ENCODE measurements around the gene GAK.
"Not testable (repeated sequence)": the region's sequence is repeated elsewhere in the genome, so short reads cannot be mapped to it uniquely, and the experiment has no call there.

Gene GAK

DNA sequence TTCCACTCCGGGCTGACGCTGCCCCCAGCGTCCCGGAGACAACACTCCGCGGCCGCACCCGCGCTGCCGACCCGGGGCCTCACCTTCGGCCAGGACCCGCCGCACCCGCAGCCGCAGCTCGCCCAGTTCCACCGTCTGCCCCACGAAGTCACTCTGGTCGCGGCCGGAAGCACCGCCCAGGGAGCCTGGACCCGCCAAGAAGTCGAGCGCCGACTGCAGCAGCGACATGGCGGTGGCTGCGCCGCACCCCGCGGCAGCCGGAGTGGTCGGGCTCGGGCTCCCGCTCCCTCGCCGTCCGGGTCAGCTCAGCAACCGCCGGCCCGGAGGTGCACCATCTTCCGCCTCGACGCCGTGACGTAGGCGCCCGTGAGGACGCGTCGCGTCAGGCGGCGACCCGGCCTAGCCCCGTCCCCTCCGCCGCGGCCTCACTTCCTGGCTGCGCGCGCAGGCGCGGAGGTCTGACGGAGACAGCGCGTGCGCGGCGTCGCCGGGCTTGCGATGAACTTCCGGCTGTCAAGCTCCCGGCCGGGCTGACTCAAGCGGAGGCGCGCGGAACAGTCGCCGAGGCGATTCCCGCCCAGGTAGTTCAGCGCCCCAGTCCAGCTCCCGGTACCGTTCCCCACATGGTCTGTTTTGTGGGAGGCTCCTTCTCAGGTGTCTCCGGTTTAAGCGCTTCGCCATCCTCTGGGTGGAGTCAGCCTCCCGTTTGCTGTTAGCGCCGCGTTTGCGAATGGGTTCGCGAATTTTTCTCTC lies at the start of gene GAK, which contains the start of gene TMEM175:
Gene GAK (minus strand): TSS at position 357 of the 753 bp plus-strand sequence. CDS start 129 bp downstream, at position 228.
Gene TMEM175 (plus strand): TSS at position 501 of the 753 bp plus-strand sequence. CDS start 15,280 bp downstream, outside the sequence.
- DNase-seq (ENCODE audit: low read depth, low spot score): peak; percentile 81

DNA sequence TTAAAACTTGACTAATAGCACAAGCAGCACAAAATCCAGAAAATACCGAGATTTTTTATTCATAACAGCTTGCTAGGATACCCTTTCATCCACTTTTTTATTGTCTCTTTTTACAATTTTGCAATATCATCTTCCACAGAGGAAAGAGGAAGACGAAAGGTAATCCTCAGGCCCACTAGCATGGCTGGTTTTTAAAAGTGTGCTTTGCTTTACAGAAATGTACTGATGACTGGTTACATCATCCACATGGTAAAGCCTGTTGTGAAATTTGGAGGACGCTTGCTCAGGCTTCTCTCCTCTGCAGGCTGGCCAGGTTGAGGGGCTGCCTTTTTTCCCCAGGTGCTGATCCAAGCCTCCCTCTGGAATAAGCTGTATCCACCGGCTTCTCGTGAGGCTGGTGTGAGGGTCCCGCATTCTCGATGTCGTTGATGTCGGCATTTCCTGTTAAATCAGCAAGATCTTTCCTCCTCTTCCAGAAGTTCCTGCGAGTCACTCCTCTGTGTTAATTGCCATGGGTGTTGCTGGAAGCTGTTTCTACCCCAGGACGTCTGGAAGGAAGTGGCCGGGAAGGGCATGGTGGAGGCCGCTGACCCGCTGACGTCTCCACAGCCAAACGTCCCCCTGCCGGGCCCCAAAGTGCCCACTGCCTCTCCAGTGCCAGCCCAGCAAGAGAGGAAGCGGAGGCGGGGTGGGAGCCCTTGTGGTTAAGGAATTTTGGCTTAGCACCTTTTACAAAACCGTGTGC lies 47.0 kb upstream of the GAK start:
- no peak for DNase-seq (ENCODE audit: low read depth, low spot score)

DNA sequence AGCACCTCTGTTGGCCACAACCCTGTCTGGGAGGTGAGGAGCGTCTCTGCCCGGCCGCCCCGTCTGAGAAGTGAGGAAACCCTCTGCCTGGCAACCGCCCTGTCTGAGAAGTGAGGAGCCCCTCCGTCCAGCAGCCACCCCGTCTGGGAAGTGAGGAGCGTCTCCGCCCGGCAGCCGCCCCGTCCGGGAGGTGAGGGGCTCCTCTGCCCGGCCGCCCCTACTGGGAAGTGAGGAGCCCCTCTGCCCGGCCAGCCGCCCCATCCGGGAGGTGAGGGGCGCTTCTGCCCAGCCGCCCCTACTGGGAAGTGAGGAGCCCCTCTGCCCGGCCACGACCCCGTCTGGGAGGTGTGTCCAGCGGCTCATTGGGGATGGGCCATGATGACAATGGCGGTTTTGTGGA lies 43.9 kb upstream of the GAK start:
- not testable (repeated sequence) for DNase-seq (ENCODE audit: low read depth, low spot score)

DNA sequence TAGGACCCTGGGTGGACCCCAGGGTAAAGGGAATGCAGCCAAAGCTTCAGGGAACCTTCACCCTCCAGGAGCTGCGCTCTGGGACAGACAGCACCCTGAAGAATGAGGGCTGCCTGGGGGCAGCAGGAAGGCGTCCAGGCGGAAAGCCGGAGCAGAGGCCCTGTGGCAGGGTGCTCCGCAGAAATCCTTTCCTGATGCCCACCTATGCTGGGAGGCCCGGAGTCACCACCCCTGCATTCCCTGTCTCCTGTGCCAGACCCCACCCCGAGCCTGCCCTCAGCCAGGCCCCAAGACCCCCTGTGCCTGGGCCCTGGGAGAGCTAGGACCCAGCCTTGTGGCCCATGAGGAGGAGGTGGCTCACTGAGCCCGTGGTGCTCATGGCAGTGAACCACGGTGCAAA lies 42.6 kb upstream of the GAK start:
- DNase-seq (ENCODE audit: low read depth, low spot score): no peak

DNA sequence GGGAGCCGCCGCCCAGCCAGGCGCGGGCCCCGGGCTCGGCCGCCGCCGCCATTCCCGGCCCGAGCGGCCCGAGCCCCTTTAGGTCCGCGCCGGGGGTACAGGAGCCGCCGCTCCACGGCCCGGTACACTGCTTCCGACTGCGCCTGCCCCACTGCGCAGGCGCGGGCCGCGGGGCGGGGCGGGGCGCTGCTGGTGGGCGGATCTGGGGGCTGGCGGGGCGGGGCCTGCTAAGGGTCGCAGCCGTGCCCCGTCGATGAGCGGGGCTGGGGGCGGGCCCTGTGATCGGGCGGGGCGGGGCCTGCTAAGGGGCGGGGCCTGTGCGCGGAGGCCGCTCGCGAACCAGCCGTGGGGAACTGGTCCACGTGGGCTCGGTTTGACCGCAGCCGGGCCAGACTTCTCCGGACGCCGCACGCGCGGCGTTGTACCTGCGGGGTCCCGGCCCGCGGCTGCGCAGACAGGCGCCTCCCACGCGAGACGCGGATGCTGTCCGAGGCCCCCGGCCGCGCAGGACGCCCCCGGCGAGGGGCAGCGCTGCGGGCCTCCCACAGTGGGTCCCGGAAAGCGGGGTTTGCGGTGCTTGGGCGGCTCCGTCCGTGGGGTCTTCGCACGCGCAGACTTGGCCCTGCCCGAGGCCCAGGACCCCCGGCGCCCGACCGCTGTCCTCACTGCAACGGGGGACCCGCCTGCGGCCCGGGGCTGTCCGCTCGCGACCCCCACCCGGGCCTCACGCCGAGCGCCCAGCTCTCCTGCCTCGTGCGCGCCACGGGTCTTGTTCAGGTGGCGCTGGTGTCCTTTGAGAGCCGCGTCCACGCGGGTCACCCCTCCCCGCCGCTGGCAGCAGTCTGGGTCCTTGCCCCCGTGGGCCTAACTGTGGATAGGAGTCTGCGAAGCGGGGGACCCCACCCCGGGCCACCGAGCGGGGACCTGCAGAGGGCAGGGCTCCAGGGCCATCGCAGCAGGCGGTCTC lies 41.6 kb upstream of the GAK start, which contains the start of gene DGKQ:
Gene DGKQ (minus strand): TSS at position 139 of the 967 bp plus-strand sequence. CDS start 87 bp downstream, at position 52.
- no peak for DNase-seq (ENCODE audit: low read depth, low spot score)

DNA sequence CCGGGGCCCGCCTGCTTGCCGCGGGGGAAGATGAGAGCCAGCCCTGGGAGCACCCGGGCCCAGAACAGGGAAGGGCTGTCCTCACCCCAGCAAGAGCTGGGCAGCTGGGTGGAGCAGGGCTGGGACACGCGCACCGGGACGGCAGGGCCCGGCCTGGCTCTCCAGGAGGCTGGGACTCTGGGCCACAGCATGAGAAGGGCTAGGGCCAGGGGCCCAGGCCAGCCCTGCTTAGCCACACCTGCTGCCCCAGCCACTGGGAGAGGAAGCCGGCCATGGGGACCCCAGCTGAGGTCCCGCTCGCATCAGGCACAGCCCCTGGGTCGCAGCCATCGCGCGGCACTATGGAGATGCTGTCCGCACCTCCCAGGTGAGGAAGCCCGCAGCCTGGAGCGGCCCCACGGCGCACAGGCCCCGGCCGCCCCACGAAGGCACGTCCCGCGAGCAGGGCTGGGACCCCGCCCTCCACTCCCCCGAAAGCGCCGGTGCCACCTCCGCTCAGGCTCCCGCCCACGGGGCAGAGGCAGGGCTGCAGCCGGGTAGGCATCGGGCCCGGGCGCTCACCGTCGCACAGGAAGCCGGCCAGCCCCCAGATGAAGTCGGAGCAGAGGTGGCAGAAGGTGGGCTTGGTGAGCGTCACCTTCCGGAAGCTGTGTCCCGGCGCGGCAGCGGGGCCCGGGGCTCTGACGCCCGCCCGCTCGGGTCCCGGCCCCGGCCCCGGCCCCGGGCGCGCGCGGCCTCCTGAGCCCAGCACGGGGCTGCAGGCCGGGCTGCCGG lies 40.7 kb upstream of the GAK start:
- no peak for DNase-seq (ENCODE audit: low read depth, low spot score)

DNA sequence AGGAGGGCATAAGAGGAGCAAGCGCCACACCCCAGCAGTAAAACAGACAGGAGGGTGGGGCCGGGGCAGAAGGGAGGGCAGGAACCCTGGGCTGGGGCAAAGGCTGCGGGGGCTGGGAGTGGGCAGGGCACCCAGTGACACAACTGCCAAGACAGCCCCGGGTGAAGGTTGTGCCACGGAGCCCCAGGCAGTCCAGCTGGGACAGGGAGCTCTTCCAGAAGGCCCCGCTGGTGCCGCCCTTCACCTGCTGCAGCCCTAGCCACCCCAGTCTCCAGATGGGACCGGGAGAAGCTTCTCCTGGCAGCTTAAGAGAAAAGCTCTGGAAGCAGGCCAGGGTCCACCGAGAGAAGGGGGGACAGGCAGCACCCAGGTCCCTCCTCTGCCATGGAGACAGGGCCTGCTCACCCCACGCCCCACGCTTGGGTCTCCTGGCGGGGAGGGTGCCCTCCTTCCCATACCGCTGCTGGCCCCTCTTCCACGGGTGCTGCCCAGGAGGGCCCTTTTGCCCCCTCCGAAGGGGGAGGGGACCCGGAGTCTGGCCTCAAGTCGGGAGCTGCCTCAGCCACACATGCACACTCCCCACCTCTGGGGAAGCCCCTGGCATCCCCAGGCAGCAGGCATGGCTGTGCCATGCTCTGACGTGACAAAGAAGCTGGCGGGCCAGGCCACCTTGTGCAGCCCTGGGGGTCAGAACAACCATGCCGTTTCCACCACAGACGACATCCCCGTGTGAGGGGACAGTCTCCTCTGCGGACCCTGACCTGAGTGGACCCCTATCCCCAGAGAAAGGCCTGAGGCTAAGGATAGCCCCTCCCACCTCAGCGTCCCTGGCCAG lies 39.8 kb upstream of the GAK start:
- no peak for DNase-seq (ENCODE audit: low read depth, low spot score)

DNA sequence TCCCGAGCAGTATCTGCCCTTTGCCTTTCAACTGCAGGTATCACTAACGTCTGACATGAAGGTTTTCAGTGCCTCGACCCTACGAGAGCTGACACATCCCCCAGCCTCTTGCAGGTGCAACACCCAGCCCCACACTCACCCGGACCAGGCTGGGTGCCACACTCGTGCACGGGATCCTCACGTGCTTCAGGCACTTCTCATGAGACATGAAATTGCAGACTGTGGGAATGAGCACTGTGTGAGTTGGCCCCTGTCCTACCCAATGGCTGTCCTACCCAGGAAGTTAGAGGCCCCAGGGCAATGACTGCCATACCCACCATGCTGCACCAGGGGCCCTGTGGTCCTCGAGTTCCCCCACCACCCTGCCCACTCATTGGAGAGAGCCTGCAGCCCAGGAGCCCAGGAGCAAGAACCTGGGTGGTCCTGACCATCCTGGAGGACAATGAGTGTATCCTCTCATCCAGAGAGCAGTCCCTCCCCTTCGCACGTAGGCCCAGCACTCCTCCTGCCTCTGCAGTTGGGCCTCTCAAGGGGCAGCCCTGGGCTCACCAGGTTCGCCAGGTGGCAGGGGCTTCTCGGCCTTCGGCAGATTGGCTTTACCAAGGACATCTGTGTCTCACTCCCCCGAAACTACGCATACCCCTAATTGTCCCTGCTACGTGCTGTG lies 38.9 kb upstream of the GAK start:
- DNase-seq (ENCODE audit: low read depth, low spot score): no peak

DNA sequence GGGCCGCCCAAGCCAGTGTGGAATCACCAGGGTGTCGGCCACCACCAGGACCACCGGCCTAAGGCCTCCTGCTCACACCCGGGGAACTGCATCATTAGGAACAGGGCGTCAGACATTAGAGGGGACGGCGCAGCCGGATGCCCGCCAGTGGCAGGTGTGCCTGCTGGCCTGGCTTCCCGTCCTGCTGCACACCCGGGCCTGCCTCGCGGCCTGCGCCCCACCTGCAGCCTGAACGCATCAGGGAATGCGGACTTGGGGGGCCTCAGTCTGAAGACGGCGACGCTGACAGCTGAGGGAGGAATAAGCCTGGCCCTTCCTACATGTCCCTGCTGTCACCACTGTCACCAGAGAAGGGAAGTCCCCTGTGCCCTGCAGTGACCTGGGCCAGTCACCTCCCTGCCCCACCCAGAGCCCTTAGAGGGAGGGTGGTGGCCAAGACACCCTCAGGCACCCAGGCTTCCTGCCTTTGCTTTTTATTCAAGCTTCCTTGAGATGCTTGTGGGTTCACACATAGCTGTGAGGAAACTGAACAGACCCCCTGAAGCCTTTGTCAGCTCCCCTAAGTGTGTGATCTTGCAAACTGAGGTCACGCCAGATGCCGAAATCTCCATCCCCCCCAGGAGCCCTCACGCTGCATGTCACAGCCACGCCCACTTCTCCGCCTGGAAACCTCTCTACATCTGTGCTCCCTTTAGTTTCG lies 38.1 kb upstream of the GAK start:
- DNase-seq (ENCODE audit: low read depth, low spot score): no peak

DNA sequence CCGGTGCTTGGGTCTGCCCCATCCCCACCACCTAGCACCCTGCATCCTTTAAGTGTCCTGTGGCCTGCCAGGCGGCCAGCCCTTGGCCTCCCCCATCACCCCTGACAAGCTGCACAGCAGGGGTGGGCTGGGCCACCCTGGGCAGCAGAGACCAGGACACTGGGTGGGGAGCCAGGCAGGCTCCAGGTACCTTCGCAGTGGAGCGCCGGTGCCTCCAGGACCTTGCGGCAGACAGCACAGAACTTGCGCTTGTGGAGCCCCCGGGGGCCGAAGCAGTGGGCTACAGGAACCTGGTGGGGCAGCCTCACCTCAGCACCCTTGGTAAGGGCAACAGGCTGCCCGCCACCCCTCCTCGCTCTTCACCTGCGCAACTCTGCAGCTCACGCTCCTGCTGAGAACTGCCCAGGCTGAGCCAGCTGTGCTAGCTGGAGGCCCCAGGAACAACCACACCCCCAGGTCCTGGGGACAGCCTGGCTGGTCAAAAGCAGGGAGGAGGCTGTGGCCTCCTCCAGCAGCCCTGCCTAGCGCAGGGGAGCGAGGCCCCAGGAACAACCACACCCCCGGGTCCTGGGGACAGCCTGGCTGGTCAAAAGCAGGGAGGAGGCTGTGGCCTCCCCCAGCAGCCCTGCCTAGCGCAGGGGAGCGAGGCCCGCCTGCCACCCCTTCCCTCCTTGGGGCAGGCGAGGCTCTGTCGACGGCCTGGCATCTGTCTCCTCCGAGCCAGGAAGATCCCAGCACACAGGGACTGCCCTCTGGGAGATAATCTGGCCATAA lies 36.7 kb upstream of the GAK start:
- DNase-seq (ENCODE audit: low read depth, low spot score): no peak

DNA sequence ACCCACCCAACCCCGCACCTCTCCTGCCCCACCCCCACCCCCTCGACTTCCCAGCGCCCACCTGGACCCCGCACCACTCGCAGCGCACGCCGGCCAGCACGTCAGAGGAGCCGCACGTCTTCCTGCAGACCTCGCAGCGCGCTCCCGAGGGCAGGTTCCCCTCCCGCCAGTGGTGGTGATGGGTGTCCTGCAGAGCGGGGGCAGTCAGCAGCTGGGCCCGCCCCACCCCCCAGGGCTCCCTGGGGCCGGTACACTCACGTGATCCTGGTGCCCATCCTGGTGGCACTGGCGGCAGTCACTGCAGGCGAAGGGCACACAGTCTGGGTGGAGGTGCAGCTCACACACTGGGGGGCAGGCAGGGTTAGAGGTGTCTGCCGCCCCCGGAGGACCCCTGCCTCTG lies 36.1 kb upstream of the GAK start:
- no peak for DNase-seq (ENCODE audit: low read depth, low spot score)

DNA sequence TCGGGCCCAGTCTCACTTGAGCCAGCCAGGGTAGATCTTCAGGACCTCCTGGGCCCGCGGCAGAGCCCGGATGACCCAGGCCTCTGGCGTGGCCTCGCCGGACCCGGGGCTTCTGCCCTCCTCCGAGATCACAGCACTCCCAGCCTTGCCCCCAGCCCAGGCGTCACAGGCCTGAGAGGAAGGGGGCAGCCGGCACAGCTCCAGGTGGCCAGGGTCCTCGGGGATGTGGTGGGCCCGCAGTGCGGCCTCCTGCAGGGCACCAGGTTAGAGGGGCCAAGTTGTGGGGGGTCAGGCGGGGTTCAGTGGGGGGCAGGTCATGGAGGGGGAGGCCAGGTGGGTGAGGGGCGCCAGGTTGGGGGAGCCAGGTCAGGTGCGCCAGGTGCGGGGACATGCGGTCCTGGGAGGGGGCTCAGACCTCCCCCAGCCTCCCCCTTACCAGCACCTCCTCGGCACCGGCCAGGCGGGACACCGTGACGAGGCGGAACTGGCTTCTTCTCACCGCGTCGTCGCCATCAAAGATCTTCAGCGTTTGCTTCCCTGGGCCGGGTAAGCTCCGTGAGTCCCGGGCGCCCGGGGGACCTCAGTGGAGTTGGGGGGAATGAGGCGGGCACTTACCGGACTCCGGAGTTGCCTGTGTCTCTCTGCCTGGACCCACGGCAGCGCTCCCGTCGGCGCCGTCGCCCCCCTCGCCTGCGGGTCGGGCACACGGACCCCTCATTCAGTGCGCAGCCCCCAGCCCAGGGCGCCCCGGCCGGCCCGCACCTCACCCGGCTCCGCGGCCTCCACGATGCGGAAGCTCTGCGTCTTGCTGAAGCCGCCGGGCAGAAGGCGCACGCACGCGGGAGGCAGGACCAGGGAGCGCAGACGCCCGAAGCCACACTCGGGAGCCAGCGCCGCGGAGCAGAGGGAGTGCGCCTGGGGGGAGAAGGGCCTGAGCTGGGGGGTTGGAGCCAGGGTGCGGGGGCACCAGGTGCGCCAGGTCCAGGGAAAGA lies 35.3 kb upstream of the GAK start:
- DNase-seq (ENCODE audit: low read depth, low spot score): no peak

DNA sequence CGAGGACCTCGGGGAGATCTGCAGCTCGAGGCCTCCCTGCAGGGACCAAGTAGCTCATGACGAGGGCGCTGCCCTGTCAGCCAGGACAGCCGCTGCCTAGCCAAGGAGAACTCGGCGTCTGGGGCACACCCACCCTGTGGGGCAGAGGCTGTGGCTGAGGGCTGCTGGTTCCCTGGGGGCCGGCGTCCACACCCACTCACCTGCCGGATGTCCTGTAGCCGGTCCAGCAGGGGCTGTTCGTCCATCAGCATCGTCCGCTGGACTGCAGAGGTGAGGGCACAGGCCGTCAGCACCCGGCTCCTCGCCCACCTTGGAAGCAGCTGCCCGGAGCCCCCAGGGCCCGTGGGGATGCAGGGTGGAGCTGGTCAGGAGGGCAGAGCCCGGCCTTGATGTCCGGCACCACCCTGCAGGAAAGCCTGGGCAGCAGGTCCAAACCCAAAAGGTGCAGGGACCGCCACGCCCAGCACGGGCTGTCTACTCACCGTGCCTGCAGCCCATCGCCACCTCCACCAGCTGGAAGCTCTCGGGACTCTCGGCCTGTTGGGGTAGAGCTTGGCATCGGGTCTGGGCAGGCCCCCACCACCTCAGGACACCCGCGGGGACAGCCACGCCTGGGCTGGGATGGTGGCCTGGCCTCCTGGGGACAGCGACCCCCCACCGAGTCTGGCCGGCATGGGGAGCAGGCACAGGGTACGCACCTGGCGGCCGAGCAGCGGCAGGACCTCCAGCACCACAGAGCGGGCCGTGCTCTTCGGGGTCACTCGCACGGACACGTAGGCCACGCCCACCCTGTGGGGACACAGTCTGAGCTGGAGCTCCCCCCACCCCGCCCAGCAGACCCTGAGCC lies 34.4 kb upstream of the GAK start:
- no peak for DNase-seq (ENCODE audit: low read depth, low spot score)

DNA sequence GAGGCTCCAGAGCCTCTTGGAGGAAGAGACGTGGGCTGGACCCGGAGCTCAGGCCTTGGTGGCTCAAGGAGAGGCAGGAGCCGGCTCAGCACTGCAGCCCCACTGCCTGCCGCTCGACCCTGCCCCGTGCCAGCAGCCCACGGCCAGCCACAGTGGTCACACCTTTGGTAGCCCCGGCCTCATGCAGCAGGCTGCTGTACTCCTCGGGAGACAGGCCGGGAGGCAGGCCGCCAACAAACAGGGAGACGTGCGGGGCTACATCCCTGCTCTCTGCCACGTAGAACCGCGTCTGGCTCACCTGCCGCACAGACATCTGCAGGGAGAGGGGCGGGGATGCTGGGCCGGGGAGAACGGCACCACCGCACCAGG lies 33.6 kb upstream of the GAK start:
- DNase-seq (ENCODE audit: low read depth, low spot score): no peak

DNA sequence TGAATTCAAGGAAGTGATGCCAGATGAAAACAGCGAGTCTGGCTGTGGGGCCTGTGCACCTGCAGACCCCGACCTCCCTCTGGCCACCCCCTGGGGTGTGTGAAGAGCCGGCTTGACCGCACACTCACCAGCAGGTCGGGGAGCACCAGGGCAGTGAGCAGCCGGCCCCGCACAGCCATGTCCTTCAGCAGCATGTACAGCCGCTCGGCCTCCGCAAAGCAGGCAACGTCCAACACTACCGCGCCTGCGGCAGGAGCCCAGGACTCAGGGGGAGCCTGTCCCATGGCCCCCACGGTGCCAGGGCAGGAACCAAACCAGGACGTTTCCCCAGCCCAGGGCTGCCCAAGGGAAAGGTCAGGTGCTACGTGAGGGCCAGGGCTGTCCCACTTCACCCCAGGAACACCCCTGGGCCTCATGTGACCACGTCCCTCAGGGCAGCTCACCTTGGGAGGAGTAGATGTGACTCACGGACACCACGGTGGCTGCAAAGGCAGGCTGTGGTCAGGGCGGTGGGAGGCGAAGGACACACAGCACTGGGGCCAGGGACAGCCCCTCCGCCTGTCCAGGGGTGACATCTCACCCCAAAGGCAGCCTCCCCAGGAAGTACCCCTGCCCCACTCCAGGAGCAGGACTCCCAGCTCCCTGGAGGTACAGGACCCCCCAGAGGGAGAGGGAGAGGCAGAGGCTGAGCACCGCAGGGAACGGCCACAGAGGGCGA lies 33.1 kb upstream of the GAK start:
- DNase-seq (ENCODE audit: low read depth, low spot score): no peak
